ENCODE measurements around the gene AKT2. TPM values are rescaled to one million over a fixed set of nuclear protein-coding genes. Genes with fewer than 3 reads are reported as not detected.

The AKT2 gene
- polyA plus RNA-seq, 2 of the 4 experiments (the other 2 are of a cell fraction): 136 to 159 TPM

DNA sequence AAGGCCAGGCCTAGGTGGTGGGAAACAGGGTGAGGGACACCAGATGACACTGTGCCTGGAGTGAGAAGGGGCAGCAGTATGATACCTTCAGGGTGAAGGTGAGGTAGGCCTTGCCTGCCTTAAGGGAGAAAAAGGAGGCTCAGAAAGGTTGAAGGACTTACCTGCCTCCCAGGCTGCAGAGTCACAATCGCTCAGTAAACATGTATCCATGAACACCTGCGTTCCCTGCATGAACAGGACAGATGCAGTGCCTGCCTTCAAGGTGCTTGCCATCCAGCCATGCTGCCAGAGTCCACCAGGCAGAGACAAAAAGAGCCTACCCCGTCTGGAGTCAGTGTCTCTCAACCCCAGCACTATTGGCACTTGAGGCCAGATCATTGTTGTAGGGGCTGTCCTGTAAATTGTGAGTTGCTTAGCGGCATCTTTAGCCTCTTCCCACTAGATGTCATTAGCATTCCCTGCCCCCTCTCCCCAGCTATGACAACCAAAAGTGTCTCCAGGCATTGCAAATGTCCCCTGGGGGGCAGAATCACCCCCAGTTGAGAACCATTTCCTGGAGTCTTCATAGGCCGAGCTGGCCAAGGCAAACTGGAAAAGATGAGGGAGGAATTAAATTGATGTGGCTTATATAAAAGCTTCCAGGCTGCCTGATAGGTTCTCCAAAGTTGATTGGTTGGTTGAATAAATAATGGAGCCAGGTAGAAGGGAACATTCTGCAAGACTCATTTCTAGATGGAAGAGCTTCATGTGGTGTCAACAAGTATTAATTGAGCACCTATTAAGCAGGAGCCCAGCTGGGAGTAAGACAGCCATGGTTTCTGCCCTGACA, 92.2 kb downstream of the AKT2 start:
- TF ChIP-seq, protein P1, sequence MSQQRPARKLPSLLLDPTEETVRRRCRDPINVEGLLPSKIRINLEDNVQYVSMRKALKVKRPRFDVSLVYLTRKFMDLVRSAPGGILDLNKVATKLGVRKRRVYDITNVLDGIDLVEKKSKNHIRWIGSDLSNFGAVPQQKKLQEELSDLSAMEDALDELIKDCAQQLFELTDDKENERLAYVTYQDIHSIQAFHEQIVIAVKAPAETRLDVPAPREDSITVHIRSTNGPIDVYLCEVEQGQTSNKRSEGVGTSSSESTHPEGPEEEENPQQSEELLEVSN (IDR thresholded peaks at IDR 0.05; ENCODE audit: borderline replicate concordance, low read depth): no peak
- TF ChIP-seq ZC3H11A (IDR thresholded peaks at IDR 0.05): no peak
- TF ChIP-seq MYC (IDR thresholded peaks at IDR 0.05; ENCODE audit: borderline replicate concordance, low read length): no peak
- TF ChIP-seq KDM1A (IDR thresholded peaks at IDR 0.05; ENCODE audit: low read depth): no peak
- no peak for TF ChIP-seq GATA3 (IDR thresholded peaks at IDR 0.05; ENCODE audit: borderline replicate concordance)
- CTCF ChIA-PET: interaction anchor here (0.6 to 2.8 kb wide), 6 partner anchors 9 to 26 kb away, joined by 3 to 19 read pairs (median 4); partner anchors contain the start of gene TTC9B
- no peak overlapping the region for H3K27ac ChIP-seq
- peak overlapping the region; percentile 84 for H3K4me2 ChIP-seq
- H3K4me3 ChIP-seq: no peak overlapping the region
- peaks cover 21% of the 10 kb centered on the region for H3K4me1 ChIP-seq
- DNase-seq (ENCODE audit: low read depth in 1 of 2, low spot score in 1 of 2) (no peak), FAIRE-seq (peak; percentile 70), ATAC-seq (no peak)
- H3K9me3 ChIP-seq: no peaks in the 10 kb centered on the region
- 87% methylated on average over 5 of the region's 5 CpGs for WGBS (ENCODE audit: missing lambda C conversion rate)
- POLR2A ChIA-PET: no interaction called here

- DNase-seq (ENCODE audit: low read depth in 1 of 2, low spot score in 1 of 2) (peak; percentile 52 to 70), ATAC-seq (peak; percentile 44 to 47), FAIRE-seq (no peak)
- Histone ChIP-seq H3K27ac (peak overlapping the region; percentile 88 to 92), H3K9me3 (no peaks in the 10 kb centered on the region), H3K4me2 (peak overlapping the region; percentile 84), H3K4me3 (peak overlapping the region; percentile 77), H3K4me1 (peaks cover 21% of the 10 kb centered on the region)
- WGBS (ENCODE audit: missing lambda C conversion rate): 40% methylated on average over 40 of the region's 62 CpGs
- ChIA-PET POLR2A (interaction anchor here (0.5 to 1.5 kb wide), 3 partner anchors 87 to 346 kb away, joined by 3 to 5 read pairs (median 3); partner anchors contain the start of gene FBL), CTCF (interaction anchor here (0.6 to 5.3 kb wide), 5 partner anchors 13 to 33 kb away, joined by 3 to 52 read pairs (median 3); partner anchors contain the start of gene TTC9B)
- no peak for TF ChIP-seq MAX (IDR thresholded peaks at IDR 0.05)
- peak; percentile 27; the same call in 1 of the 3 replicates for TF ChIP-seq CTCF (IDR thresholded peaks at IDR 0.05)
- TF ChIP-seq CBX2 (IDR thresholded peaks at IDR 0.05; ENCODE audit: borderline replicate concordance, low read depth): no peak
- TF ChIP-seq RARB (CRISPR knock-in tag; IDR thresholded peaks at IDR 0.05): no peak
- no peak for TF ChIP-seq HOXA7 (CRISPR knock-in tag; IDR thresholded peaks at IDR 0.05)
- TF ChIP-seq EP300 (IDR thresholded peaks at IDR 0.05): no peak
- no peak for TF ChIP-seq EHMT2 (IDR thresholded peaks at IDR 0.05; ENCODE audit: low read depth)
- no peak for TF ChIP-seq CHD2 (IDR thresholded peaks at IDR 0.05; ENCODE audit: low read length, partially characterized antibody)
- no peak for TF ChIP-seq SREBF2 (IDR thresholded peaks at IDR 0.05)
- TF ChIP-seq POLR2A (IDR thresholded peaks at IDR 0.05; ENCODE audit: low read length): peak; percentile 14; the same call in 1 of the 2 replicates
- TF ChIP-seq ZSCAN20 (CRISPR knock-in tag; IDR thresholded peaks at IDR 0.05): no peak
- no peak for TF ChIP-seq TP53 (CRISPR knock-in tag; IDR thresholded peaks at IDR 0.05)
- no peak for TF ChIP-seq TFCP2L1 (CRISPR knock-in tag; IDR thresholded peaks at IDR 0.05)
- no peak for TF ChIP-seq MAFK (IDR thresholded peaks at IDR 0.05; ENCODE audit: partially characterized antibody)
- no peak for TF ChIP-seq JUN (IDR thresholded peaks at IDR 0.05)
- TF ChIP-seq, protein P2, sequence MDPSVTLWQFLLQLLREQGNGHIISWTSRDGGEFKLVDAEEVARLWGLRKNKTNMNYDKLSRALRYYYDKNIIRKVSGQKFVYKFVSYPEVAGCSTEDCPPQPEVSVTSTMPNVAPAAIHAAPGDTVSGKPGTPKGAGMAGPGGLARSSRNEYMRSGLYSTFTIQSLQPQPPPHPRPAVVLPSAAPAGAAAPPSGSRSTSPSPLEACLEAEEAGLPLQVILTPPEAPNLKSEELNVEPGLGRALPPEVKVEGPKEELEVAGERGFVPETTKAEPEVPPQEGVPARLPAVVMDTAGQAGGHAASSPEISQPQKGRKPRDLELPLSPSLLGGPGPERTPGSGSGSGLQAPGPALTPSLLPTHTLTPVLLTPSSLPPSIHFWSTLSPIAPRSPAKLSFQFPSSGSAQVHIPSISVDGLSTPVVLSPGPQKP (IDR thresholded peaks at IDR 0.05; ENCODE audit: low read depth, low read length): no peak
- TF ChIP-seq ATOH8 (CRISPR knock-in tag; IDR thresholded peaks at IDR 0.05; ENCODE audit: low read depth): no peak
- TF ChIP-seq CHD4 (IDR thresholded peaks at IDR 0.05; ENCODE audit: borderline replicate concordance): no peak
- no peak; the same call in 2 of the 3 replicates for TF ChIP-seq SMC3 (IDR thresholded peaks at IDR 0.05)
- TF ChIP-seq REST (IDR thresholded peaks at IDR 0.05): no peak
- TF ChIP-seq EHF (CRISPR knock-in tag; IDR thresholded peaks at IDR 0.05): no peak
Observed at GRCh38 chr19:40191836-40192646, 93.1 kb downstream of the AKT2 start.
